ENCODE measurements around the gene GPRC5B.

GPRC5B gene

GRCh38 chr16:19872179-19872863 lies 12.3 kb downstream of the GPRC5B start:
- no peak for DNase-seq (ENCODE audit: low read depth in 2 of 2)

DNA sequence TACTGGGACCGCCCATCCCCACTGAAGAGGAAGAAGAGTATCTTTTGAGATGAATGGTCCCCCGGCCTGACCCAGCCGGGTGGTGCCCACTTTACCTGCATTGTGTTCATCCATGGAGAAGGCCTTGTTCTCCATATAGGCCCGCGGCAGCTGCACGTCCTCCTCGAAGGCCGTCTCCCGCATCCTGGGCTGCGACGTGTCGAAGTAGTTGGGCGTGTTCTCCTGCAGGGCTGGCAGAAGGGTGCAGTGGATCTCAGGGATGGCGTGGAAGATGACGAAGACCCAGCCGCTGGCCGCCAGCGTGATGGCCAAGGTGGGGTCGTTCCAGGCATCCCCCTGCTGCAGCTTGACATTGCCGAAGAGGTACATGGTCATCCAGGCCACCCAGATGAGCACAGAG lies 12.9 kb downstream of the GPRC5B start:
- no peak for DNase-seq (ENCODE audit: low read depth in 2 of 2)

DNA sequence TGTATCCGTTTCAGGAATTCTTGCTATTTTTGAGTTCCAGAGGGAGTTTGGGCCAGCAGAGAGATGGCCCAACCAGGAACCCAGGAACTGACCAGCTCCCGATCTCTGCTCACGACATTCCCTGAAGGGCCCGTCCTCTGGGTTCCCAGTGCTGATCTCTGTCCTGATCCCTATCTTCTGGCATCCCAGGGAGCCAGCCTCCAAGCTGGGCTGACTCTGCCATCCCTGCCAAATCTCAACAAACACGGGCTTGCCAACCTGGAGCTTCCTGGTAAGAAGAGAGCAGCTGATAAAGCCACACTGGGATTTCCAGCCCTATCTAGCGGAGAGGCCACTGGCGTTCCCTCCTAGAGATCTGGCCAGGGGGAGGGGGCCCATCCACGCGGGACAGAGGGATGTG lies 16.2 kb downstream of the GPRC5B start:
- DNase-seq (ENCODE audit: low read depth in 2 of 2), result no peak

GRCh38 chr16:19864566-19864965 lies 20.1 kb downstream of the GPRC5B start:
- DNase-seq (ENCODE audit: low read depth in 2 of 2), result no peak

DNA sequence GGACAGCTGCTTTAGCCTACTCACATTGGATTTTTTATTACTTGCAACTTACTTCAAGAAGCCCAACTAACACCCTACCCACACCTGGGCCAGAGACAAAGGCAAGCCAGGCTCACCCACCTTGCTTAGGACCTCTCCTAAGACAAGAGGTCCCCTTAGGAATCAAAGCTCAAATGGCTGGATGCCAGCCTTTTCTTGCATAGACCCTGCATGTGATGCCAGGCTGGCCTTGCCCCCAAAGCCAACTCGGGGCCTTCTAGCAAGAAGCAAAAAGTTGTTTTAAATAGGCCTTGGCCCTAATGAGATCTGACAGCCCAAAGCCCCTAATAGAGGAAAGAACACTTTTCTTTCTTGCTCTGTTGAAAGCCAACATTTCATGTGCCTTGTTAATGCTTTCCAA lies 20.7 kb downstream of the GPRC5B start:
- no peak for DNase-seq (ENCODE audit: low read depth in 2 of 2)

- DNase-seq (ENCODE audit: low read depth in 2 of 2), result no peak
Observed at GRCh38 chr16:19861811-19862327, 22.8 kb downstream of the GPRC5B start.

DNA sequence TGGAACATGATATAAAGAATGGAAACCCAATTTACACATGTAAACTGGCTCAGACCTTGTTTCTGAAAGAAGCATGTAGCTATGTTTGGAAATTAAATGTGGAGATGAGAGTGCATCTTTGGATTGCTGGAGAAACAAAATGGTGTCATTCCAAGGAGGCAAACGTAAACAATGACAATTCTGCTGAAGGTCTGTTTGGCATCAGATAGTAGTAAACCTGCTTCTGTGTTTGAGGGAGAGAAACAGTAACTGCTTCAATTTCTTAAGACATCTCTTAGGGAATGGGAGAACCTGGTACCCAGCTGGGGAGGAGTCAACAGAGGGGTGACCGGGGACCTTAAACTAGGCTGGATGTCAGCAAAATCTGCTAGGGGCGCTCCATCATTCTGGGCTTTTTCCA lies 23.5 kb downstream of the GPRC5B start:
- no peak for DNase-seq (ENCODE audit: low read depth in 2 of 2)

- peak; percentile 21 to 26 for DNase-seq (ENCODE audit: low read depth in 2 of 2)
Observed at GRCh38 chr16:19860166-19861041, 24.2 kb downstream of the GPRC5B start.

DNA sequence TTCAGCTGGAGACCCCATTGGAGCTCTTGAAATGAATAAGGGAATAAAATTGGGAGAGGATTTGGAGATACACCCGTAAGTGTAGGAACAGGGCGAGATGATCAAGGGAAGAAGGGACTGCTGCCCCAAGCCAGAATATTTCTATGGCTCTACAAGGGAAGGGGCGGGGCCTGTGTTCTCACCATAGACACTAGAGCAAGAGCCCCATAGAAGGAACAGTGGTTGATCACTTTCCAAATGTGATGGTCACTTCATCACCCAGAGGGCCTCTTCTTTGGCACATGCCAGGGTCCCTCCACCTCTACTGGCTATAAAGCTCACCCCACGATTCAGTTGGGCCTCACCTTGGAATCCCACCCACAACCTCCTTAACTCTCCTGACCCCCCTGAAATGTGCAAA lies 25.0 kb downstream of the GPRC5B start:
- no peak for DNase-seq (ENCODE audit: low read depth in 2 of 2)

DNA sequence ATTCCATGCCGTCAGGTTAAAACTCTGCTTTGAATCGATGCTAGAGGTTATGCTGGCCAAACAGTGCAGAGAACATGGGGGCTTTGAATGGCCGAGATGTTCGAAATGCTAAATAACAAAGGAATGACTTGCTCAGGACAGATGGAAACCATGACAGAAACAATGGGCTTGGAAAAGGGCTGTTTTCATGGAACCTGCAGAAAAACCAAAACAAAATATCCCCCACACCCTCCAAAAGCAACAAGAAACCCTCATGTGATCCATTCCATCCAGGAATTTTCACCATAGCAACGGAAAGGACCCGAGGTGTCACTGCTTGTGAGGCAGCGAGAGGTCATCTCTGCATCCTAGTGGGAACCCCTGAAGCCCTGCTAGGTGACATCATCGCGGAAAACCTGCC lies 25.5 kb downstream of the GPRC5B start:
- no peak for DNase-seq (ENCODE audit: low read depth in 2 of 2)

DNA sequence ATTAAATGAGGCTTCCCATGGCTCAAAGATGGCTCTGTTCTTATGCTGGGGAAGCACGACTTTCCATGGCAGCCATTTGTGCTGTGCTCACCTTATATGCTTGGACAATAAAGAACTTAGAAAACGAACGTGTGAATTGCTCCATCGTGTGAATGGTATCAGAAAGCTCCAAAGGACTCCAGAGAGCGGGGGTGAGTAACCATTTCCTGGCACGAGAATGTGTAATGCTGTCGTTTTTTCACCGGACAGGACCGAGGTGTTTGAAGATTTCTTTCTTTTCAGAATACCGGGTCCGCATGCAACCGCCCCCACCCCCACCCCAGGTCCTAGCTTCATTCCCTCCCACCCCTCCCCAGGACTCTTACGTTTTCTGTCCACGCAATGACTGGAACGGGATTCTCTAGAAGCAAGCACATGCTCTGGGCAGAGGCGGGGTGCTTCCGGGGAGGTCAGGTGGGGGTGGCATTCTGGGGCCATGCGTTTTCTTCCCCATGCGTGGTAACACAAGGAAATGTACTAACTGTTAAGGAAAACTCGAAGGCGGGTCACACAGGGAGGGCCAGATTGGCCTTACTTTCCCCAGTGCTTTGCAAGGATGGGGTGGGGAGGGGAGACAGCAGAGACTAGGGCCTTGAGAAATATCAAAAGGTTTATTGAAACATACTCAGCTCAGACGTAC lies 26.2 kb downstream of the GPRC5B start:
- no peak for DNase-seq (ENCODE audit: low read depth in 2 of 2)

DNA sequence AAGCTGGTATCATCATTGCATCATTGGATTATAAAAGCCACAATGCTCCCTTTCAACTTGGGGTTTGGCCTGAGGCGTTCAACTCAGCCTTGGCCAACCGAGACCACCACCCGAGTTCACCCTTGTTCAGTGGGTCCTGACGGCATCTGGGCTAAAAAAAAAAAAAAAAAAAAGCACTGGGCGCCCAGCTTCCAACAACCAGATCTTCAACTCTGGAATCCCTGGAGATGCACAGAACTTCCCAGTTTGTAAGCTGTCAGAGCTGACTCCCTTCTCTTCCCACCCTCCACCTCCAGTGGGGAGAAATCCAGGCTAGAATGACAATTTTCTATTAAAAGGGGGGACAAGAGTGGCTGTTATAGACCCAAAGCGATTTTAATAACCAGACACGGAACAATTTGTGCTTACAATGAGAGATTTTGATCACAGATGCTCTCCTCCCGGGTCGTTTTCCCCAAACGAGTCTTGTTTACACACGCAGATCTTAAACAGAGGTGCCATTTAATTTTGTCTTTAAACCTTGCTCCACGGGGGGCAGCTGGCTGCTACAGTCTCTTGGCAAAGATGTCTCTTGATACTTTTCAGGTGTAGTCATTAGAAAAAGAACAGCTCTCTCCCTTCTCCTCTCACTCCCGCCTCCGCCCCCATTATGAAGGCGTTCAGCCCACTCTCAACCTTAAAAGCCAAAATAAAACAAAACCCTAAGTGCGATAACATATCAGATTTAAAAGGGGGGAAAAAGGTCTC lies 26.9 kb downstream of the GPRC5B start:
- DNase-seq (ENCODE audit: low read depth in 2 of 2), result no peak

GRCh38 chr16:19856120-19856519 lies 28.5 kb downstream of the GPRC5B start:
- DNase-seq (ENCODE audit: low read depth in 2 of 2), result no peak

DNA sequence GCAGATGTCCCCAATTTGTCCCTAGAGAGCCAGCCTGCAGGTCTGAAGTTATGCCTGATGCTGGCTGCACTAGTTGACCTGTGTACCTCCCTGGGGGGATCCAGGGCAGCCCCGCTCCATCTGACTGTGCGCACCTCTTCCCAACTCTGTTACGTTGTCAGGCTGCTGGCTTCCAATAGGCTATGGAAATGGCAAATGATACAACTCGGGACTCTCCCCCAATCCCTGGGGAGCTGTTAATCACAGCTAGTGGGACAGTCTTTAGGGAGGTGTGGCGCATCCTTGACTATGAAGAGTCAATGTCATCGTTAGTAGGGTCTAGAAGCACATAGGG lies 30.1 kb downstream of the GPRC5B start:
- no peak for DNase-seq (ENCODE audit: low read depth in 2 of 2)

DNA sequence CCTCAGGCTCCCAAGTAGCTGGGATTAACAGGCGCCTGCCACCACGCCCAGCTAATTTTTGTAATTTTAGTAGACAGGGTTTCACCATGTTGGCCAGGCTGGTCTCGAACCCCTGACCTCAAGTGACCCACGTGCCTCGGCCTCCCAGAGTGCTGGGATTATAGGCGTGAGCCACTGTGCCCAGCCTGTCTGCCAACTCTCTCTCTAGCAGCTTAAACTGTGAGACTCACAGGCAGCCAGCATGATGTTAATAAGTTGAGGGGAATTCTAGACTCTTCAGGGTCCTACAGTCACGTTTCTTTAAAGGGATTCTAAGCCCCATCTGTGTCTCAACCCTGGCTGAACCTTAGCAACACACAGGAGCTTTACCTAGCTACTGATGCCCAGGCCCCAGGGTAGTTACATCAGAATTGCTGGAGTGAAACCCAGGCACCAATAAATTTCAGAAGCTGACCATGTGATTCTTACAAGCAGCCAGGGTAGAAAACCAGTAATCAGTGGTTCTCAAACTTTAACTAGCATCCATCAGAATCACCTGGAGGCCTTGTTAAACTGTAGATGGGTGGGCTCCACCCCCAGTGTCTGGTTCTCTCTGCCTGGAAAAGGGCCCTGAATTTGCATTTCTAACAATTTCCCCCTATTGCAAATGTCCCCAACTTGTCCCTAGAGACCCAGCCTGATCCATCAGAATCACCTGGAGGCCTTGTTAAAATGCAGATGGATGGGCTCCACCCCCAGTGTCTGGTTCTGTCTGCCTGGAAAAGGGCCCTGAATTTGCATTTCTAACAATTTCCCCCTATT lies 30.7 kb downstream of the GPRC5B start:
- no peak for DNase-seq (ENCODE audit: low read depth in 2 of 2)

DNA sequence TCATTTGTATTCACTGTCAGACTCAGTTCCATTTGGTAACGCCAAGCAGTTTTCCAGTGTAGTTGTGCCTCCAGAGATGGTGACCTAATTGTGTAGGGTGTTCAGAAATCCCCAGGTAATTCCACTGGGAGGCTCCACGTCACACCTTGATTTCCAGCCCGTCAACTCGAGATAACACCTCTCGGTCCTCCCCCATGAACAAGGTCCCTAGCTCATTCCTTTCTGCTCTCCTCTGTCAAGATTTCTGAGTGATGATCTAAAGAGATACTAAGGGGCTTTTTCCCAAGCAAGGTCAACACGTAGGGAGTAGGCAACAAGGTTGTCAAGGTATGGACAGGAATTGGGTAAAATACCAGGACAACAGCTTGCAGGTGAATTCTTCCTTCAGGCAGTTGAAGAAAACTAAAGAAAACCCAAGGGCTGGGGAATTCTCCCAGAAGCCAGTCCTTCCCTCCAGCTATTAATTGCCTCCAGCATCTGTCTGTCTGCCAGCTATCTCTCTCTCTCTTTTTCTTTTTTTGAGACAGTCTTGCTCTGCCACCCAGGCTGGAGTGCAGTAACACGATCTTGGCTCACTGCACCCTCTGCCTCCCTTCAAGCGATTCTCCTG lies 31.4 kb downstream of the GPRC5B start:
- no peak for DNase-seq (ENCODE audit: low read depth in 2 of 2)

DNA sequence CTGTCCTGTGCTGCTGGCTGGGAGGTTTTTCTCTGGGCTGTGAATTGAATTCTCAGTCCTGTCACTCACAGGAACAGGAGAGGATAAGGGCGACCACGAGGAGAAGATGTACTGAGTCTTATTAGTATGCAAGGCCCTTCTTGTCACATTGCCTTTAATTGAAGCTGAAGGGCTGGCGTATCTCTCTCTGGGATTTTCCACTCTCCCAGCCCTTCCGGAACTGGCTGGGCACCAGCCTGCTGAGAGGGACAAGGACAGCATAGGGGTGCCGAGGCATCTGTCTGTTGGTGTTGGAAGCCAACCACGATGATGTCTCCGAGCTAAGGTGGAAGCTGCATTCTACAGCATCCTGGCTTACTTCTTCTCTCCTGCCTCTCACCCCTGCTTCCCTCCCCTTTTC lies 33.2 kb downstream of the GPRC5B start:
- DNase-seq (ENCODE audit: low read depth in 2 of 2), result no peak

DNA sequence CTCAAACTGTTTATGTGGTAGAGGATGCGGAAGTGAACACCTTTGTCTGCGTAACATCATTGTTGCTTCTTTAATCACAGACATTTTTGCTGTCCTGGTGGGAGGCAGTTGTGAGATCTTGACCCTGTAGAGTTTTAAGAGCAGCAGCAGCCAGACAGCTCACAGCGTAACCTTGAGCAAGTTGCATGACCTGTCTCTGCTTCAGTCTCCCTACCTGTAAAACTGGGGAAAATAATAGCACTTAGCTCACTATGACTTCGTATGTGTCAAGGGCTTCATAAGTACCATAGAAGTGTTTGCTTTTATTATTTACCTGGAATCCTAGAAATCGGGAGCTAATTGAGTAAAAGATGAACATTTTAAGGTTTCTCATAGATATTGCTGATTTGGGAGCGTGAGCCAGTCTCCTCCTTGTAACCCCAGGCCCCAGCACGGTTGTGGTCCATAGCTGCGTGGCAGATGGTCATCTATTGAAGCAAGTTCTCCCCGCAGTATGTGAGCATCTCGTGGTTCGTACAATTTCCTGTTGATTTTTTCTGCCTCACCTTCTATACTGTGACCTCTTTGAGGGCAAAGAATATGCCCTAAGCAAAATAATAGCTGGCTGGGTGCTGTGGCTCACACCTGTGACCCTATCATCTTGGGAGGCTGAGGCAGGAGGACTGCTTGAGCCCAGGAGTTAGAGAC lies 34.4 kb downstream of the GPRC5B start:
- no peak for DNase-seq (ENCODE audit: low read depth in 2 of 2)

DNA sequence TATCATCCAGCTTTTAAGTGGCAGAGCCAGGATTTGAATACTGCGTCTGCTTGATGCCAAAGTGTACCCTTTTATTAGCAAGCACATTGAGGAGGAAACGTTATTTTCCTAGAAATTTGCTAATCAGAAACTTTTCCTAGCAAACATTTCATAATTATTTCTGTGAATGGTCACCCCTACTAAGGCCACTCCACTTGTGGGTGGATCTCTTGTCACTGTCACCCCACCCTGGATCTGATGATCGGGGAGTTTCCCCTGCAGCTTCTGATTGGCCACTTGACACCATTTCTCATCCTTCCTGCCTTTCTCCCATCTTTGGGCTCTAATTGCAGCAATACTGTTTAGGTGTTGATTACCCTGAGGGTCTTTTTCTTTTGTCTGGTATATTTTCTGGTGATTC lies 35.9 kb downstream of the GPRC5B start:
- no peak for DNase-seq (ENCODE audit: low read depth in 2 of 2)

- DNase-seq (ENCODE audit: low read depth in 2 of 2), result no peak
Observed at GRCh38 chr16:19846436-19846835, 38.2 kb downstream of the GPRC5B start.

Data from fibroblast of skin of left biceps (primary cell).